IPS DF 19.7 (cell line): ENCODE data around the gene TAX1BP1.
"Not testable (repeated sequence)": the region's sequence is repeated elsewhere in the genome, so short reads cannot be mapped to it uniquely, and the experiment has no call there.

Experiments
- DNase-seq: peaks from one replicate; pipeline ENCODE4 v3.0.0-alpha.2; 2013; ENCODE audit warnings: low read depth, low spot score

The TAX1BP1 gene

GRCh38 chr7:27843584-27844305 is 103.8 kb downstream of the TAX1BP1 start:
- DNase-seq: no peak

- DNase-seq: no peak
Observed at GRCh38 chr7:27846388-27846787, 106.4 kb downstream of the TAX1BP1 start.

DNA sequence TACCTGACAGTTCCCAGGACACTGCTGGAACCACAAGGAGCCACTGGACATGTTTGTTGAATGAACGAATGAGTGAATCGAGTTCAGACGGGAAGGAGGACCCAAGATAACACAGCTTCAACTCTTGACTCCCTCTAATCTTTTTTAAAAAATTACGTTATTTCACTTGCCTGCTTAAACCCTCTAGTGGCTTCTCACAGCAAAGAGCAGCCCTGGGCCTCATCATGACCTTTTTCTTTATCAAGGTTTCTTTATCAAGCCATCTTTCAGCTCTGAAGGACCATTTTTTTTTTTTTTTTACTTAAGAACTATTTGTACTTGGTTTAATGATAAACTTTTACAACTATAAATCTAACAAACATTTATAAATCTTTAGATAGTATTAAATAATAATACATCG is 110.6 kb downstream of the TAX1BP1 start:
- no peak for DNase-seq

DNA sequence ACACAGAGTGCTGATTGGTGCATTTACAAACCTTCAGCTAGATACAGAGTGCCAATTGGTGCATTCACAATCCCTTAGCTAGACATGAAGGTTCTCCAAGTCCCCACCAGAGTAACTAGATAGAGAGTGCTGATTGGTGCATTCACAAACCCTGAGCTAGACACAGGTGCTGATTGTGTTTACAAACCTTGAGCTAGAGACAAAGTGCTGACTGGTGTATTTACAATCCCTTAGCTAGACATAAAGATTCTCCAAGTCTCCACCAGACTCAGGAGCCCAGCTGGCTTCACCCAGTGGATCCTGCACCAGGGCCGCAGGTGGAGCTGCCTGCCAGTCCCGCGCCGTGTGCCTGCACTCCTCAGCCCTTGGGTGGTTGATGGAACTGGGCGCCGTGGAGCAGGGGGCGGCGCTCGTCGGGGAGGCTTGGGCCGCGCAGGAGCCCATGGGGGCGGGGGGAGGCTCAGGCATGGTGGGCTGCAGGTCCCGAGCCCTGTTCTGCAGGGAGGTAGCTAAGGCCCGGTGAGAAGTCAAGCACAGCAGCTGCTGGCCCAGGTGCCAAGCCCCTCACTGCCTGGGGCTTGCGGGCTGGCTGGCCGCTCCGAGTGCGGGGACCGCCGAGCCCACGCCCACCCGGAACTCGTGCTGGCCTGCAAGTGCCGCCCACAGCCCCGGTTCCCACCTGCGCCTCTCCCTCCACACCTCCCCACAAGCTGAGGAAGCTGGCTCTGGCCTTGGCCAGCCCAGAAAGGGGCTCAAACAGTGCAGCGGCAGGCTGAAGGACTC is 116.9 kb downstream of the TAX1BP1 start:
- not testable (repeated sequence) for DNase-seq

DNA sequence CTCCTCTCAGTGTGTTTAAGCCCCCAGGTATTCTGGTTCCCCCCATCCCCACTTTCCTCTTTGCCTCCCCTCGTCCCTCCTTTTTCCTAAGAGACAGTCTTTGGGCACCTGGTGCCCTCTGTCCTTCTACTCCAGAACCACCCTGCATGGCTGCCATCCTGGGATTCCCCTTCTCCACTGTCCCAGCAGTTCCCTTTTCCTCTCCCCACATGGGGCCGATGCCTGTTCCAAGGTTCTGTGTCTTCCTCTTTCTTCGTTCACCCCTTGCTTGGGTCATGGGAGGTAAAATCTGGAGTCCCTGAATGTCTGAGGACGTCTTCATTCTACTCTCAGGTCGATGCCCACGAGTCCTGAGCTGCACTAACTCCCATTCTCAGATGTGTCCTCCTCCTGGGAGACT is 120.8 kb downstream of the TAX1BP1 start:
- no peak for DNase-seq

DNA sequence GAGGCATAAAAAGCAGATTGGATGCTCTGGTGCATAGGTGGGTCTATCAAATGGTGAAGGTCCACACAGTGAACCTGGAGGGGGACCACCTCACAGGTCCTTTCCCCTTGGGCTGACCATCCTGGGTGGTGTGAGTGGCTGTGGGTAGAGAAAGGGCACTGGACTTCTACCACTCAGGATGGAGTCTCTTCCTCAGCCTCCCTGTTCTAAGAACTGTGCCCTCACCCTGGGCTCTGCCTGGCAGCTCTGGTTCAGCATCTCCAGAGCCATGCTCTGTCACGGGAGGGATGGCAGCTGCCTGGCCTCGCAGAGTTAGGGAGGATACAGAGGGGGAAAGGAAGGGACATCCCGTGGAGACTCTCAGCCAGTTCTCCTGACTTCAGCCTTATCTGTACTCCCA is 121.8 kb downstream of the TAX1BP1 start:
- no peak for DNase-seq

DNA sequence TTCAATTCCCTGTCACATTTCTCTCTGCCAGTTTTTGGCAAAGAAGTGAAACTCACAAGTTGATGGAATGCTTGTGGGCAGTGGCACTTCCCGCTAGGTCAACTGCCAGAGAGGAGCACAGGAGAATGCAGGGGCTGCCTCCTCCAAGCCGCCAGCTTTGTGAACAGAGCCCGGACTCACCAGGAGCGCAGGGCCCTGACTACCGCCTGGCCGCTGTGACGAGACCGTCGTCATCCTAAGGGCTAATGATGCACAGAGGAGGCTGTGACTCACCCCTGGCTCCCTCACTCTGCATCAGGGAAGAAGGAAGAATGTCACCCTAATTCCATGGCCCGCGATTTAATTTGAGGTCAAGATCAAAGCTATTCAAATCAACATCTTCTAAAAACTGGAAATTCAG is 123.9 kb downstream of the TAX1BP1 start:
- no peak for DNase-seq

- no peak for DNase-seq
Observed at GRCh38 chr7:27866256-27866655, 126.3 kb downstream of the TAX1BP1 start.

DNA sequence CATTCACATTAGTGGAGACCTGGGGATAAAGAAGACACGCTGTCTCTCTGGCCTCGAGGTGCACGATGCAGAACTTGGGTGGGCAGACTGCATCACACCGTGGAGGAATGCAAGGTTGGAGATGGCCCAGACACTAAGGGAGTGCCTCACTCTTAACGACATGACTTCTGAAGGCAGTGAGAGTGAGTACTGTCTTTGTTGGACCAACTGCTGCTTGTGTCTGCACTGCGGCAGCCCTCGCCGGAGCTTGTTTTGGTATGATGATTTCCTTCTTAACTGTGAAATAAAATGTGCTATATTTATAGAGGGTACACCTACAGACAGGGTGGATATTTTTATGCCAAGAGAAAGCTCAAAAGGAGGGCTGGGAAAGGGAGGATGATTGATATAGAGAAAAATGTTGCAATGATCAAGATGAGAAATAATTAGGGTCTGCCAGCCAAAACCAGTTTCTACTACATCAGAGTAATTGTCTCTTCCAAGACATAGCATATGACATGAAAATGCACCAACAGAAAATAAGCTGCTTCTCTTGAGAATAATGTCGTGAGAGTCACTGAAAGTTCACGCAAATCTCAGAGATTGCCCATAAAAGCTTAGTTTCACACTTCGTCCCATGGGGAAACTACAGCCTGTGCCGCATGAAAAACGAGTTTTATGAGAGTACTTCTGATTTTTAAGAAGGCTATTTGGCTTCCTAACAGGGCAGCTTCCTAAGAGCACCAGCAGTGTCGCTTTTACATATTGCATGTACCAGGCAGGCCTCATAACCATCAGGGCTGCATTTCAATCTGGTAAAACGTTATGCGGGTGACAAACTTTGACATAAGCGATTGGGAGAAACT is 127.1 kb downstream of the TAX1BP1 start:
- no peak for DNase-seq

- DNase-seq: no peak
Observed at GRCh38 chr7:27868131-27868550, 128.2 kb downstream of the TAX1BP1 start.

- no peak for DNase-seq
Observed at GRCh38 chr7:27869056-27869455, 129.1 kb downstream of the TAX1BP1 start.

DNA sequence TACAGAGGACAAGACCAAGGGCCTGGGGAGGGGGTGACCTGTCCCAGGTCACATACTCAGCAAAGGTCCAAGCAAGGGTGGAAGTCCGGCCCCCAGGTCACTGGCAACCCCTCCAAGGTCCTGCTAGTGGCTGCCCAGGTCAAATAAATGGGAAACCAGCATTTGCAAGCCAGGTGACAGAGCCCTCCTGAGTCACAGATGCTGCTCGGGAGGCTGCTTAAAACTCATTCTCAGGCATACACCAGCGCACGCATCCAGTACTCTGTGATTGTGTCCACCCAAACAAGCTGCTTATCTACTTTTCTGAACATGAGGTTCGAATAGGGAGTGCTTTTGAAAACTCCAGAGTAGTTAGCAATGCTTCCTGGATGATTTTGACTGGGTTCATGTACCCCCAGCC is 130.6 kb downstream of the TAX1BP1 start:
- no peak for DNase-seq

DNA sequence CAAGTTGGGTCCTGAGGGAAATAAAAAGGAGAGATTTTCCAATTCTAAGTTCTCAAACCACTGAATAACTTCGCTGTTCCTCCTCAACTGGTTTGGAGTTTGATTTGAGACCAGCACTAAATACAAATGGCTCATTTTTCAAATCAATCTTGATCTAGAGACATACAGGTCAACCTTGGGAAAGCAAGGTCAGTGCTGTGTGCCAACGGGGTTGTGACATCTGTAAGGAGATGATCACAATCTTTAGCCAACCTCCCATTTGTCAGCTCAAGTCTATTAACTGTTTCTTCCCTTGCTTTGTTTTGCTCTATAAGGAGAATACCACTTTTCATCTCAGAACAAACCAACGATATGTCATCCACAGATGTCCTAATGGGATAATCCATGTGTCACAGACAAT is 131.1 kb downstream of the TAX1BP1 start:
- no peak for DNase-seq

DNA sequence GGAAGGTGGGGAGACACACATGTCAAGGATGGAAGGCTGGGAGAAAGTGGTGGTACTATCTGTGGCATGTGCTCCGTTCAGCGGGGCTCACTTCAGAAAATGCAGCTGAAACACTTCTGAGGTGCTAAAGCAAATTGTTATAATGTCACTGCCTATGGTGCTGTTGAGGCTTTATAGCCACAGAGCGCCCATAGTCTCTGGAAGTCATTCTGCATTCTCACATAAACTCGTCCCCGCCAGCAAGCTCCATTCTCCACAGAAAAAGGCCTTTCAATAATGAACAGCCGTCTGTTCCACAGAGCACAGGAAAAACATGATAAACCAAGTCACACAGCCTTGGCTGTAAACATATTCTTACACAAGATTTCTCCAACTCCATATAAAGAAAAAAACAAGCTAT is 131.9 kb downstream of the TAX1BP1 start:
- DNase-seq: no peak

GRCh38 chr7:27872356-27873275 is 132.7 kb downstream of the TAX1BP1 start:
- no peak for DNase-seq

DNA sequence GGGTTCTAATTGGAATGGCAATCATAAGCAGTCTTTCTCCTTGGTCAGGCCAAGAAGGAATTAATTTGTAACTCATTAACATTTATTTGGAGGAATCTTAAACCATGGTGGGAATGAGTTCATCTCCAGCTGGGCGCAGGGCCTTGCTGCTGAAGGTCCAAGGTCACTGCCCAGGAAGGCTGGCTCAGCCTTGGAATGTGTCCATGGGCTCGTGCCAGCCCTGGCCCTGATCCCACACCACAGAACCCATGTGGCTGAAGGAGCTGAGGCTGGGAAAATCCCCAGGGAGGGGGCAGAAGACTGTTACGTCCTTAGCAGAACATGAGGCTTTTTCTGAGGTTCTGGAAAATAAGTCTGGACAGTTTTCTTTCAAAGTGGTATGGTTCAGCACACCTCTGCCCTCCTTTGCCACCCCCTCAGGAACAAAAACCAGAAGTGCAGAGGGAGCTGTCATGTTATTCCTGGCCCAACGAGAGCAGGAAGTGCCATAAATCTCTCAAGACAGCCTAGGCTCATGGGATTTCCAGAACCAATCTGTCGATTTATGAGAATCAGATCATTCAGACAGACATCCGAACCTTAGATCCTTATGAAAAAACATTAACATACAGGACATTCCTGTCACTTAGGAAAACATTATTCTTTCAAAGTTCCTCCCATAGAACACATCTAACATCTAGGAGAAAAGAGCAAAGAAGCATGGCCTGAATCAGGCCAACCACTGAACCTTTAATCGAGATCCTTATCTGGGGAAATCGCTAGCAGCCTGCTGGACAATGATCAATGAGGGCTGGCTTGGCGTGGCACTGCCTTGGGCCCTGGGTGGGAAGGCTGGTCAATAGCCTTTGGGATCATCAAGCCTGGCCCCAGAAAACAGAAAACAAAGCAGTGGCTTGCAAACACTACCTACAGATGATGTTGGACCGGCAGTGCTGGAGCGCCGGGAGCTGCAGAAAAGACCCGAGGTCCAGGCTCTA is 134.3 kb downstream of the TAX1BP1 start:
- DNase-seq: no peak

GRCh38 chr7:27875061-27875460 is 135.1 kb downstream of the TAX1BP1 start:
- DNase-seq: no peak

DNA sequence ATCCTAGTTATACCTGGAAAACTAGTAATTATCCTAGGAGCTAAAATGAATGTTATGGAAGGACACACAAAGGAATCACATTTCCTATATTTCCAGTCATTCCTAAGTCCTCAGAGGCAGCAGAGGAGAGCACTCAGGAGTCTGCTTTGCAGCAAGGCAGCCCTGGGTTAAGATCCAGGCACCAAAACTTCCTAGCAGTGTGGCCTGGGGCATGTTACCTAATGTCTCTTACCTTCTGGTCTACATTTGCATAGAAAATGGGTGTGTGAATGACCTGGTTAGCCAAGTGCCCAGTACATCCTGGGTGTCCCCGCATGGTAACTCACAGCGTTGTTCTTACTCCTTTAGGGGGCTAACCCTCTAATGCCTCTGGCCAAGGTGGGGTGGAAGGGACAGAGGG is 135.9 kb downstream of the TAX1BP1 start:
- no peak for DNase-seq

DNA sequence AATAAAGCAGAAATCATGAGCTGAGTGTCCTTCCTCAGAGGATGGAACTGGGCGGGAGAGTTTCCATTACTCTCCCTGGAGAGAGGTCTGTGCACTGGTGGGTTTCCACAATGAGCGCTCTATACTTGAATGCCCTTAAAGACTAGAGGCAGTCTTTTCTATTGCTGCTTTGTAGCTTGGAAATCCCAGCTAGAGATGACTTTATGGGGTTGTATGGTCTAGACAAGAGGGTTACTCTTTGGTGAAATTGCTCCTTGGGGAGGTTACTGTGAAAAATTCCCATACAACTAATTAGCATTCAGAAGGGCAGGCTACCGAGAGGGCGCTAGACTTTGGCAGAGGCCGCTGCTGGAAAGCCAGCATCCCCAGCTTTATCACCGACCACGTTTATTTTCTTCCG is 136.8 kb downstream of the TAX1BP1 start:
- no peak for DNase-seq
